ENCODE results near the gene SMAD4.

Gene SMAD4

DNA sequence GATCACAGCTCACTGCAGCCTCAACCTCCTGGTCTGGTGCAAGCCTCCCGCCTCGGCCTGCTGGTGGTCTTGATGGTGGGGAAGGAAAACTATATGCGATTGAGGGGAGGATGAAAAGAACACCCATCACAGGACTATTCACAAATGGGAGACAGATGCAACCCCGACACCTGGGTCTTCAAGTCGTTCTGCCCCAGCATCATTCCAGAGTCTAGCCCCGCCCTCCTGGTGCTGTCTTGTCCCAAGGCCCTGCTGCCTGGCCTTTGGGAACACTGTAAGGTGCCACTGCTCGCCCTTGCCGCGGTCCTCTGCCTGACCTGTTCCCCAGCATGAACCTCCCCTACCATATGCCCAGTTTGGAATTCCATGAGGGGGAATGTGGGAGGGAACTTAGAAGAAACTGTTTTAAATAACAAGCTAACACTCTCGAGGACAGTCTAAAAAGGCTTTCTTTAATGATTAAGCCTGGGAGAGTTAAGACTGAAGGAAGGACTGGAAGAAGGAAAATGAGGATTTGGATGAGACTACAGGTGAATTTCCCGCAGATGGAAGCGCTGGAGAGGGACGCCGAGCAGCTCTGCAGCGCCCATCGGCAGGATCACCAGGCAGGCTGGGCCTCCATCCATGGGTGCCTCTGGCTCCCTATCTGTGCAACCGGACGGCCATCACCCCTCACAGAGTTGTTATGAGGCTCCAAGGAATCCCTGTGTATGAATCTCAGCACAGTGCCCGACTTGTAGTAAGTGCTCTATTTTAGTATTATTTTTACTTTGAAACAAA, 92.4 kb downstream of the SMAD4 start:
- Histone ChIP-seq H3K36me3 (ENCODE audit: insufficient read depth, low read length) (no peaks in the 10 kb centered on the region), H3K4me1 (ENCODE audit: insufficient read depth, low read length) (no peaks in the 10 kb centered on the region), H3K9me3 (ENCODE audit: control insufficient read depth, insufficient read depth, low read length) (no peaks in the 10 kb centered on the region; the same call in 1 of the 2 replicates), H3K9ac (ENCODE audit: low read depth, low read length) (no peak overlapping the region)

DNA sequence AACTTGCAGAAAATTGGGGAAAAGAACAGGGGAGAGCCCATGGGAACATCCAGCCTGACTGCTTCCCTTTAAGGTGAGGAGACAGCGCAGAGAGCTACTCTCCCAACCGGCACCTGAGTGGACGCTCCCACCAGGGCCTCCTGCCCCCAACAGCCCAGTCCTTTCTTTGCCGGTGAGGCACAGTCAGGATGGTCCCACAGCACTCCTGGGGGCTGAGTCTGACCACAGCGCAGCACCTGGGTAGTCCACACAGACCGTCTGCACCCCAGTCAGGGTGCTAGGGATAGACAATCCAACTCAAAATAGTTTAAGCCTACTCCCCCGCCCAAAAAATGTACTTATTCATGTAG, 93.0 kb downstream of the SMAD4 start:
- no peaks in the 10 kb centered on the region; the same call in 1 of the 2 replicates for H3K9me3 ChIP-seq (ENCODE audit: control insufficient read depth, insufficient read depth, low read length)

DNA sequence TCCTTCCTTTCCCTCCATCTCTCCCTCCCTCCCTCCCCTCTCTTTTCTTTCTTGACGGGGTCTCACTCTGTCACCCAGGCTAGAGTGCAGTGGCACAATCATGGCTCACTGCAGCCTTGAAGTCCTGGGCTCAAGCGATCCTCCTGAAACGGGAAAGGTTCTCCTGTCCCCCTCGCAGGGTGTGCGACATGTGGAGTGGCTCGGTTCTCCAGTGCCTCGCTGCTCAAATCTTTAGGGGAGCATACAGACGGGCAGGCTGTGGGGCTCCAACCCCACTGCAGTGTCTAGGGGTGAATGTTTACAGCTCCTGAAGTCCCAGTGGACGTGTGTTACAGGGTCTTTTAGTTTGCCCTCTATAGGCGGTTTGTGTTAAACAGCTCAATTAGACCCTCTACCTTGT, 93.5 kb downstream of the SMAD4 start:
- Histone ChIP-seq H3K36me3 (ENCODE audit: insufficient read depth, low read length) (no peaks in the 10 kb centered on the region), H3K9me3 (ENCODE audit: control insufficient read depth, insufficient read depth, low read length) (no peaks in the 10 kb centered on the region; the same call in 1 of the 2 replicates), H3K4me1 (ENCODE audit: insufficient read depth, low read length) (no peaks in the 10 kb centered on the region), H3K9ac (ENCODE audit: low read depth, low read length) (no peak overlapping the region)

More for the DNA sequence above, 93.0 kb downstream of the SMAD4 start:
- no peaks in the 10 kb centered on the region for H3K36me3 ChIP-seq (ENCODE audit: insufficient read depth, low read length)
- H3K9ac ChIP-seq (ENCODE audit: low read depth, low read length) = no peak overlapping the region
- no peaks in the 10 kb centered on the region for H3K4me1 ChIP-seq (ENCODE audit: insufficient read depth, low read length)

DNA sequence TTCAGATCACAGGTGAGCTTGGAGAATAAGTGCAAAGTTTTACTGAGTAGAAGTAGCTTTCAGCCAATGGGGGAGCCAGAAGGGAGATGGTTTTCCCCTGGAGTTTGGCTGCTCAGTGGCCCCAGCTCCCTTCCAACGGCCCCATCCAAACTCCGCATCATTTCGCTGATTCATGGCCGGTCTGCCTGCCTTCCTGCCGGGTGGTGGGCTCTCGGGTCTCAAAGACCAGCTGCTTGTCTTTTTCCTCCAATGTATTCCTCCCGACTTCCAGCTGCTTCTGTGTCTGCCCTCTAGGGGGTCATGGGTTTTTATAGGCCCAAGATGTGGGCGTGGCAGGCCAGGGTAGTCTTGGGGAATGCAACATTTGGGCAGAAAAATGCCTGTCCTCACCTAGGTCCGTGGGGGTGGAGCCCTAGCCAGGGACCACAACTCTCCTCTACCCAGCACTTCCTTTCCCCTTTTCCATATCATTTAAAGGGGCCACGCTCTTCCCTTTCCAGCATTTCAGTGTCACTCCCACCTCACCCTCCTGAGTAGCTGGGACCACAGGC, 94.0 kb downstream of the SMAD4 start:
- H3K4me1 ChIP-seq (ENCODE audit: insufficient read depth, low read length) = no peaks in the 10 kb centered on the region
- H3K9ac ChIP-seq (ENCODE audit: low read depth, low read length) = no peak overlapping the region
- H3K9me3 ChIP-seq (ENCODE audit: control insufficient read depth, insufficient read depth, low read length) = no peaks in the 10 kb centered on the region; the same call in 1 of the 2 replicates
- no peaks in the 10 kb centered on the region for H3K36me3 ChIP-seq (ENCODE audit: insufficient read depth, low read length)

- H3K9ac ChIP-seq (ENCODE audit: low read depth, low read length) = no peak overlapping the region
Observed at GRCh38 chr18:51125976-51126375, 96.0 kb downstream of the SMAD4 start.

DNA sequence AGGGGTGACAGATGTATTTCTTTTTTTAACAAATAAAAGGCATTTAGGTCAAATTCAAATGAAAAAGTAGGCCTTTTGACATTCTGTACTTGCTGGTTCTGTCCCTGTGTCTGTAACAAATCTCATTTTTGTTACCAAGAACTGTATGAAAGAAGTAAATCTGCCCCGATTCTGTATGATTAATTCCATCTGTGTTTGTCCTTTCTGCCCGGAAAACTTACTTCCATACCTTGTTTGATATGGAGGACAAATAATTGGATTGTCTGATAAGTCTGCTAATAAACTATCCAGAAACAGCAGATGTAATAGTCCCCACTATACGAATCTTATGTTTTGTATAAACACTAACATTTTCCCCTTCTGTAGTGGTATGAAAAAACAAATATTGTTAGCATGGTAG, 97.7 kb downstream of the SMAD4 start:
- no peaks in the 10 kb centered on the region for H3K9me3 ChIP-seq (ENCODE audit: control insufficient read depth, insufficient read depth, low read length)
- no peaks in the 10 kb centered on the region for H3K4me1 ChIP-seq (ENCODE audit: insufficient read depth, low read length)
- H3K9ac ChIP-seq (ENCODE audit: low read depth, low read length) = no peak overlapping the region
- no peaks in the 10 kb centered on the region for H3K36me3 ChIP-seq (ENCODE audit: insufficient read depth, low read length)

More at GRCh38 chr18:51125976-51126375, 96.0 kb downstream of the SMAD4 start:
- H3K36me3 ChIP-seq (ENCODE audit: insufficient read depth, low read length) = no peaks in the 10 kb centered on the region
- H3K9me3 ChIP-seq (ENCODE audit: control insufficient read depth, insufficient read depth, low read length) = no peaks in the 10 kb centered on the region
- H3K4me1 ChIP-seq (ENCODE audit: insufficient read depth, low read length) = no peaks in the 10 kb centered on the region

GRCh38 chr18:51128533-51128932, 98.5 kb downstream of the SMAD4 start:
- Histone ChIP-seq H3K4me1 (ENCODE audit: insufficient read depth, low read length) (no peaks in the 10 kb centered on the region), H3K9ac (ENCODE audit: low read depth, low read length) (no peak overlapping the region), H3K9me3 (ENCODE audit: control insufficient read depth, insufficient read depth, low read length) (no peaks in the 10 kb centered on the region), H3K36me3 (ENCODE audit: insufficient read depth, low read length) (no peaks in the 10 kb centered on the region)

DNA sequence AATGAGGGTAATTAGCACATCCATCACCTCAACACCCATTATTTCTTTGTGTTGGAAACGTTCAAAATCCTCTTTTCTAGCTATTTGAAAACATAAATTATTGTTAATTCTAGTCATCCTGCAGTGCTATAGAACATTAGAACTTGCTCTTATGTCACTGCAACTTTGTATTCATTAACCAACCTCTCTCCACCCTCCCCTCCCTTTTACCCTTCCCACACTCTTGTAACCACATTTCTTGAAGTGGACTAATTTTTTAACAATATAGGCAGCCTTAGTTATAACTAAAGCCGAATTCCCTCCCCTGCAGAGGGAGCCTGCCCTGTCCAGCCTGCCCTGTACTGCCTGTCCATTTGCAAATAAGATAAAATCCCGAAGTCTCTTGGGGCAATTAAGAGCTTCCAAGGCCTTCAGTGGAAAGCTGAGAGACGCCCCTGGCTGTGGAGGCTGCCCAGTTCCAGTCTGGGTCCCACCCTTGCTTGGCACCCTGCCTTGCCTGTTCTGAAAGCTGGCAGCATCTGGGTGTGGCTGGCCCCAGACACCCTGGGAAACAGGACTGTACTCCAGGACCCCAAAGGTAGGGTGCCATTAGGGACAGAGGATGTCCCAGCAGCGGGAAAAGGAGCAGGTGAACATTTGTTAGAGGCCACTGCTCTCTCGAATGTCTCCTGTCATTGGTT, 102.4 kb downstream of the SMAD4 start:
- peaks cover 7% of the 10 kb centered on the region for H3K4me1 ChIP-seq (ENCODE audit: insufficient read depth, low read length)
- H3K9ac ChIP-seq (ENCODE audit: low read depth, low read length) = no peak overlapping the region
- no peaks in the 10 kb centered on the region for H3K36me3 ChIP-seq (ENCODE audit: insufficient read depth, low read length)
- H3K9me3 ChIP-seq (ENCODE audit: control insufficient read depth, insufficient read depth, low read length) = no peaks in the 10 kb centered on the region

GRCh38 chr18:51133580-51134160, 103.7 kb downstream of the SMAD4 start:
- no peaks in the 10 kb centered on the region for H3K36me3 ChIP-seq (ENCODE audit: insufficient read depth, low read length)

More at GRCh38 chr18:51133580-51134160, 103.7 kb downstream of the SMAD4 start:
- Histone ChIP-seq H3K4me1 (ENCODE audit: insufficient read depth, low read length) (peaks cover 16% of the 10 kb centered on the region), H3K9ac (ENCODE audit: low read depth, low read length) (no peak overlapping the region), H3K9me3 (ENCODE audit: control insufficient read depth, insufficient read depth, low read length) (no peaks in the 10 kb centered on the region)

Data from ES-I3 (cell line).